NOMO-1 treated with dmso at 0.1 percent for 144 hours (cell line): ENCODE data around the gene ADRA2B.
"Not testable (repeated sequence)": the region's sequence is repeated elsewhere in the genome, so short reads cannot be mapped to it uniquely, and the experiment has no call there.

Source experiments
- DNase-seq: peaks from one replicate; lab custom pipeline; 2025; ENCODE audit not compliant: unreplicated experiment; lab: John Stamatoyannopoulos, UW

Gene ADRA2B

DNA sequence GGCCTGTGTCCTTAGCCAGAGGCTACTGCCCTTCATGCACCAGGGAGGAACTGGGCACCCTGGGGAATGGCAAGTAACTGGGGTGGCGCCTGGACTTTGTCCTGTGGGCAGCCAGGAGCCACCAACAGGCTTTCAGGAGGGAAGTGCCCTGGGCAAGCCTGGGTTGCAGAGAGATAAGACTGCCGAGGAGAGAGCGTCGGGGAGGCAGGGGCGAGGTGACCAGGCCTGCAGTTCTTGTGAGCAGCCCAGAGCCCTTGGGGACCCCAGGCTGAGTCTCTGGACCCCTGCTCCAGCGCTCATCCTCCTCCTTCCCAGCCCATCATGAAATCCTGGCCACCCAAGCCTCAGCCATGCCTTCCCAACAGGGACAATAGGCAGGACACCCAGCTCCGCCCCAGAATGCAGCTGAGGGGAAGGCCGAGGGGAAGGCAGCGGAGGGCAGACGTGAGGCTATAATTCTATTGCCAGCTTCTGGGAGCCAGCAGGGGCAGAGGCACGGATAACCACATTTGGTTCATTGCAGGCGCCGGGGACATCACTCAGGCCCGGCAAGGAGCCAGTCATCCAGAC is 25.1 kb downstream of the ADRA2B start:
- DNase-seq = no peak

- no peak for DNase-seq
These were observed 26.0 kb downstream of the ADRA2B start for GRCh38 chr2:96090196-96090926.

DNA sequence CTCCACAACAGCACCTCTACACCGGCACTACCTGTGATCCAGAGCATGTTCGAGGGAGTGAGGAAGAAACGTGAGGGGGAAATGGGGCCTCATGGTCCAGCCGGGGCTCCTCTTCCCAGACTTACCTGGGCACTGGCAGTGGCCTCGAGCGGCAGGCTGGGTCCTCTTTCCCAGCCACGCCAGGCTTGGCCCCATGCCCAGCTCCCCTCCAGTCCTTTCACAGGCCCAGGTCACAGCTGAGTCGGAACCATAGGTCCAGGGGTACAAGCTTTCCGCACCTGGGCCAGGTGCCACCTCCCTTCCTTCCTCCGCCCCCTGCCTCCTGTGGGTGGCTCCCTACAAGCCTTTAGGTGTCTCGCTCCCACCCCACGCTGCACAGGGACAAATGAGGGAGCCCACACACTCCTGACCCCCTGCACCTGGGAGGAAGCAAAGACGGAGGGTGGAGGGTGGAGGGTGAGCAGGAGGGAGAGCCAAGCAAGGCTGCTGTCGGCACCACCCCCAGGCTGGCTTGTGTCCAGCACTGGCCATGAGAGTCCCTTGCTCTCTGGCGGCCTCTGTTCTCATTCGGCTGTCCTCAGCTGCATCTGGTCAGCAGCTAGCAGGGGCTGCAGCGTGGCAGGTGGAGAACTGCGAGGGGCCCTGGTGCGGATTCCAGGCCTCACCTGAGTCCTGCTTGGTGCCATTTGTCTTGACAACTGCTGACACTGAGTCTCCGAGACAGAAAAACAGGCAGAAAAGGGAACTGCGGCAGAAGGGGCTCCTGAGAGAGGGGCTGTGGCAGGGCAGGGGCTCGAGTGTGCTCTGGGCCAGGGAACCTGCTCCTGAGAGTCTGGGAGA is 26.8 kb downstream of the ADRA2B start:
- no peak for DNase-seq

- DNase-seq = no peak
These were observed 27.7 kb downstream of the ADRA2B start for GRCh38 chr2:96088340-96089335.

DNA sequence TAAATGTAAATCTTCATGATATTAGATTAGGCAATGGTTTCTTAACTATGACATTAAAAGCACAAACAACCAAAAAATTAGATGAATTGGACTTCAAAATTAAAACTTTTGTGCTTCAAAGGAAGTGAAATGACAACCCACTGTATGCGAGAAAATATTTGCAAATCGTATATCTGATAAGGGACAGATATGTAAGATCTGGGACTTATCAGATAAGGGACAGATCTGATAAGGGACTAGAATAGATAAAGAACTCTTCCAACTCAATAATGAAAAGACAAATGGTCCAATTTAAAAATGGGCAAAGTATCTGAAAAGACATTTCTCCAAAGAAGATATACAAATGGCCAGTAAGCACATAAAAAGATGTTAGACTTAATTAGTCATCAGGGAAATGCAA is 29.2 kb downstream of the ADRA2B start:
- DNase-seq = no peak

DNA sequence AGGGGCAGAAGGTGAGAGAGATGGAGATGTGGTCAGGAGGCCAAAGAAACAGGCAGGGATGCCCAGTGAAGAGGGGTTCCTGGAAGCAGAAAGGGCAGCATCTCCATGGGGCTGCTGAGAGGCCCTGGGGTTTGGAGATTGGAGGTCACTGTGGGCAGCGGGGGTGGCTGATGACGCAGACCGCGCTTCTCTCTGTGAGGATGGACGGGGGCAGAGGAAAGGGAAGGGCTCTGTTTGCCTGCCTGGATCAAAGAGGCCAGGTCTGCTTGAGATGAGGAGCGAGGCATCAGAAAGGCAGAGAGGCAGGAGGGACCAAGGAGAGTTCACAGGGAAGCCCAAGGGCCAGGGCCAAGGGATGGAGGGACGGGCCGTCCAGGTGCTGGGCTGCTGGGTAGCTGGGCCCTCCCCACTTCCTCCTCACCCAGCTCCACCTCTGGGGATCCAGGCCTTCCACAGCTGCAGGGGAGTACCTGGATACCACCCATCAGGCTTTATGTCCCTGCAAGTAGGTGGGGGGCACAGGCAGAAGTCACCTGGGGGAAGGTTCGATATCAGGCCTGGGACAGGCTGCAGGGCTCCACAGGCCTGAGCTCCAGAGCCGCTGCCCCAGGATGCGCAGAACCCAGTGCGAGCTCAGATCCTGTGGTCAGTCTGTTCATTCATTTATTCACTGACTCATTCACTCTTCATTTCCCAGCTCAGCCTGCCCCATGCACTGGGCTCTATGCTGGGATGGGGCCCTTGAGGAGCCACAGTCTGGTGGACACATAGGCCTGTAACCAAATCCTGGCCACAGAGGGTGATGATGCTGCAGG is 30.6 kb downstream of the ADRA2B start:
- no peak for DNase-seq

DNA sequence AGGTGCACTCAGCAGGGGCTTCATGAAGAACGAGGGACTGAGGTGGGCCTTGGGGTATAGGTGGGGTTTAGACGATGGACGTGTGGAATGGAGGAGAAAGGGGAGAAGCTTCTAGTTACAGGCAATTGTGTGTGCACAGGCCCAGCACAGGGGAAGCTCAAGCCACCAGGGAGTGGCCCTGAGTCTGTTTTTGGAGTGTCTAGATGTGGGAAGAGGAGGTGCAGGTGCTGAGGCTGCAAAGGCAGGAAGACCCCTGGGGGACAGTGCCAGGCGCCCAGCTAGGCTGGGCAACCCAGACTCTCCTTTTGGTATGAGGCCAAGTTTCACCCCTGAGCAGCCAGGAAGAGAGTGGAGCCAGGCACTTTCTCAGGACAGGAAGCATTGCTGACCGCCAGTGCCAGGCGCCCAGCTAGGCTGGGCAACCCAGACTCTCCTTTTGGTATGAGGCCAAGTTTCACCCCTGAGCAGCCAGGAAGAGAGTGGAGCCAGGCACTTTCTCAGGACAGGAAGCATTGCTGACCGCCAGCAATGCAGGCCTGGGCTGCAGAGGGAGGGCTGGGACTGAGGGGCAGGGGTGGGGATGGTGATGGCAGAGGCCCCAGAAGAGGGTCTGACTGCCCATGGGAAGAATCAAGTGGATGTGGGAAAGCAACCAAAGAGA is 31.4 kb downstream of the ADRA2B start:
- not testable (repeated sequence) for DNase-seq

- DNase-seq = no peak
These were observed 32.1 kb downstream of the ADRA2B start for GRCh38 chr2:96083989-96084857.

DNA sequence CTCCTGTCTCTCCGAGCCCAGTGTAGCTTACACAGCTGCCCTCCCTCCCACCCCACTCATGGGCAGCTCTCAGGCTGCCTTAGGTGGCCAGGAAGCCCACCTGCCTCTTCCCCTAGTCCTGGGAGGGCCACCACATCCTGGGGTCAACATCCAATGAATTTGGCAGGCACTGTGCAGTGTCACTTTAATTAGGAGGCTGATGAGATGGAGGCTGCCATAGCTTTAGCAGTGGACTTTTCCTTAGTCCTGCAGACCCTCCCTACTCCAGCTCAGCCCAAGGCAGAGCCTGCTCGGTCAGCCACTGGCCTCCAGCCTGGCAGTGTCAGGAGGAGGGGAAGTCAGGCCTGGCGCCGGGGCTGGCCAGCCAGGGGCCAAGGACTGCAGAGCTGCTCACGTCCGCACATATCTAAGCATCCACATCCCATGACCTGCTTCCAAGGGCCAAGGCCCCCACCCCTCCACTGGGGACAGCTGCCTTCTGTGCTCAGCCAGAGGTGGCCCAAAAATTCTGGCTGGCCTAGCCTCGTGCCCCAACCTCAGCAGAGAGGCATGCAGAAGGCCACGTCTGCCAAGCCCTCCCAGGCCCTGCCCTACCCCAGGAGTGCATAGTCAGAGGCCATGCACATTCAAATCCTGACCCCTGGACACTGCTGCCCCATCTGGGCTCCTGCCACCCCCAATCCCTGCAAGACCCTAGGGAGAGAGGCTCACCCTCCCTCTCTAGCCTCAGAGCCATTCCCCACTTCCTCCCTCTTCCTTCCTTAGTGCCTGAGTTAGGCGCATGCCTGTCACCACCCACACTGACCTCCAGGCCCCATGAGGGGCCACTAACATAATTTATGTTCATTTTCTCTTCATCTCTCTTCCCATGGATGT is 33.1 kb downstream of the ADRA2B start:
- no peak for DNase-seq

GRCh38 chr2:96082211-96083063 is 33.9 kb downstream of the ADRA2B start:
- no peak for DNase-seq

GRCh38 chr2:96081042-96081441 is 35.3 kb downstream of the ADRA2B start:
- DNase-seq = no peak

- DNase-seq = no peak
These were observed 41.1 kb downstream of the ADRA2B start for GRCh38 chr2:96075199-96075771.

GRCh38 chr2:96074156-96074555 is 42.2 kb downstream of the ADRA2B start:
- no peak for DNase-seq

- no peak for DNase-seq
These were observed 43.1 kb downstream of the ADRA2B start for GRCh38 chr2:96073170-96073775.

- no peak for DNase-seq
These were observed 43.6 kb downstream of the ADRA2B start for GRCh38 chr2:96072746-96073145.

- not testable (repeated sequence) for DNase-seq
These were observed 44.3 kb downstream of the ADRA2B start for GRCh38 chr2:96071977-96072491.
